Transverse colon (tissue), 4 donors: ENCODE measurements around the gene CTSO. TPM values are rescaled to one million over a fixed set of nuclear protein-coding genes. Genes with fewer than 3 reads are reported as not detected.

Source experiments
- DNase-seq: peaks from one replicate; pipeline ENCODE4 v3.0.0-alpha.2; 2019
- H3K27ac ChIP-seq, 4 donors: fragments of 200-600 bp; sonication (generic); 2 replicates each; pipeline ENCODE4 v1.5.1; 2016 to 2018; ENCODE audit warnings: inconsistent platforms in 4 of 4
- H3K27me3 ChIP-seq: fragments of 200-600 bp; sonication (generic); 2 replicates; pipeline ENCODE4 v1.5.1; 2017; ENCODE audit warnings: inconsistent platforms
- H3K36me3 ChIP-seq, 4 donors: fragments of 200-600 bp; sonication (generic); 2 replicates each; pipeline ENCODE4 v1.5.1; 2017 to 2019; ENCODE audit warnings: inconsistent platforms in 4 of 4
- H3K4me1 ChIP-seq, 4 donors: fragments of 200-600 bp; sonication (generic); 2 replicates each; pipeline ENCODE4 v1.5.1; 2017 to 2020; ENCODE audit warnings: inconsistent platforms in 4 of 4
- H3K4me3 ChIP-seq, 4 donors: fragments of 200-600 bp; sonication (generic); 1 replicate in 1 of 4; 2 replicates in 3 of 4; pipeline versions ENCODE4 v1.5.1 to v1.6.1; 2017 to 2019; ENCODE audit warnings: inconsistent platforms in 4 of 4
- H3K9me3 ChIP-seq, 2 donors: fragments of 200-600 bp; sonication (generic); 2 replicates each; pipeline ENCODE4 v1.5.1; 2017 to 2019; ENCODE audit warnings: inconsistent platforms in 2 of 2
- CTCF ChIP-seq, 5 experiments: fragments of 200-600 bp in 3 of 5; fragments of 450-650 bp in 2 of 5; sonication (generic) in 3 of 5; IDR thresholded peaks; 1 replicate in 2 of 5; 2 replicates in 3 of 5; pipeline ENCODE4 v1.5.1; 2016 to 2017; ENCODE audit warnings: antibody characterized with exemption in 5 of 5, inconsistent platforms in 3 of 5, mild to moderate bottlenecking in 2 of 5, moderate library complexity in 1 of 5
- EP300 ChIP-seq: sonication (generic); formaldehyde crosslinking; IDR thresholded peaks from one replicate; pipeline ENCODE4 v1.6.1; 2017; ENCODE audit warnings: antibody characterized with exemption, low read depth
- POLR2A ChIP-seq: fragments of 450-650 bp; IDR thresholded peaks from one replicate; pipeline ENCODE4 v1.6.1; 2016; ENCODE audit warnings: antibody characterized with exemption, mild to moderate bottlenecking, moderate library complexity
- POLR2AphosphoS5 ChIP-seq, 3 donors: sonication (generic); formaldehyde crosslinking; IDR thresholded peaks; one replicate each; pipeline ENCODE4 v1.6.1; 2016; ENCODE audit warnings: antibody characterized with exemption in 3 of 3
- whole genome bisulfite sequencing, 2 donors: methylation state at CpG; one replicate each; pipeline ENCODE4 v1.1.5; 2018; ENCODE audit warnings: low coverage in 1 of 2; 5-methylcytosine and 5-hydroxymethylcytosine counted together
- in situ Hi-C, 4 donors: fragments of 200-750 bp; cut with MboI; loops; one replicate each; pipeline versions ENCODE4 v1.15.0 to v1.15.1; 2017; ENCODE audit warnings: low sequenced_read_pairs in 3 of 4, low pct_ligation_motif_present in 1 of 4, low pct_unique_long_range_greater_than_20kb in 1 of 4
- intact Hi-C: fragments of 100-400 bp; cut with DNase I; formaldehyde crosslinking; loops from one replicate; pipeline ENCODE4 v1.15.1; 2023; ENCODE audit warnings: low total_unique reads
- total RNA-seq, 4 donors: library from RNA; depleted of rRNA; stranded (reverse); fragments of >200 nt; gene quantifications; one replicate each; pipeline ENCODE4 v1.1.0, GENCODE V29; 2016

Gene CTSO
- total RNA-seq, 4 donors from 2014 or later, result 8.2 to 18.7 (median 12.5) TPM; not detected in 1

DNA sequence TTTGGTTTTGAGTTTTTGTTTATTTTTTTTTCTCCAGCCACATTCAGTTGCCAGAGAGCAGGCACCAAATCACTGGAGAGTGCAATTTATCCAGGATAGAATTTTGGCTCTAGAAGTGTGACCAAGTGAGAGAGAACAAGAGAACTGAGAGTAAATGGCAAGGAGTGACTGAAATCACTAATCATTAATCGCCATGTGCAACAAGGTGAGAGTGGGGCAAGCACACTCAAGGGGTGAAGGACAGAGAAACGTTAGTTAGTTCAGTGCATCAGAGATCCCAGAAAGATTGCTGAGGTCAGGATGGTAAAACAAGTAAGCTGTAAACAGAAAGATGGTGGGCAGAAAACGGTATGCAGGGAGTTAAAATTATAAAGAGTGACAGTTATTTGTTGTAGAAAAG is 69.8 kb downstream of the CTSO start:
- in situ Hi-C loops, result no loop called here
- H3K27ac ChIP-seq, result no peak overlapping the region
- TF ChIP-seq CTCF (IDR thresholded peaks at IDR 0.05) (no peak), POLR2A (no peak), POLR2AphosphoS5 (IDR thresholded peaks at IDR 0.05) (no peak), EP300 (no peak)
- H3K4me1 ChIP-seq, result no peaks in the 10 kb centered on the region
- 73 to 82% methylated on average over 3 of the region's 3 CpGs for WGBS, 2 donors
- no peaks in the 10 kb centered on the region for H3K9me3 ChIP-seq
- H3K27me3 ChIP-seq, result no peaks in the 10 kb centered on the region
- intact Hi-C loops, result no loop called here
- no peak overlapping the region for H3K4me3 ChIP-seq
- H3K36me3 ChIP-seq, result no peaks in the 10 kb centered on the region
- no peak for DNase-seq

- 31 to 53% methylated on average over 1 of the region's 1 CpG for WGBS, 2 donors
- intact Hi-C loops, result no loop called here
- DNase-seq, result no peak
- no peak for TF ChIP-seq POLR2A
- TF ChIP-seq POLR2AphosphoS5 (IDR thresholded peaks at IDR 0.05), result no peak
- no peak for TF ChIP-seq EP300
- no peaks in the 10 kb centered on the region for H3K27me3 ChIP-seq
- H3K27ac ChIP-seq, result no peak overlapping the region
- H3K4me1 ChIP-seq, result no peaks in the 10 kb centered on the region
- in situ Hi-C loops, result no loop called here
- H3K9me3 ChIP-seq, result no peaks in the 10 kb centered on the region
- H3K4me3 ChIP-seq, result no peak overlapping the region
- H3K36me3 ChIP-seq, result no peaks in the 10 kb centered on the region
These were observed 72.1 kb downstream of the CTSO start for GRCh38 chr4:155881555-155881954.

GRCh38 chr4:155879767-155880166 is 73.9 kb downstream of the CTSO start:
- Histone ChIP-seq H3K4me1 (no peaks in the 10 kb centered on the region), H3K36me3 (no peaks in the 10 kb centered on the region), H3K9me3 (no peaks in the 10 kb centered on the region), H3K4me3 (no peak overlapping the region), H3K27me3 (no peaks in the 10 kb centered on the region), H3K27ac (no peak overlapping the region)
- TF ChIP-seq POLR2A, result no peak
- TF ChIP-seq POLR2AphosphoS5 (IDR thresholded peaks at IDR 0.05), result no peak
- TF ChIP-seq EP300, result no peak
- TF ChIP-seq CTCF (IDR thresholded peaks at IDR 0.05), result no peak
- no peak for DNase-seq
- in situ Hi-C loops (no loop called here), intact Hi-C loops (no loop called here)

DNA sequence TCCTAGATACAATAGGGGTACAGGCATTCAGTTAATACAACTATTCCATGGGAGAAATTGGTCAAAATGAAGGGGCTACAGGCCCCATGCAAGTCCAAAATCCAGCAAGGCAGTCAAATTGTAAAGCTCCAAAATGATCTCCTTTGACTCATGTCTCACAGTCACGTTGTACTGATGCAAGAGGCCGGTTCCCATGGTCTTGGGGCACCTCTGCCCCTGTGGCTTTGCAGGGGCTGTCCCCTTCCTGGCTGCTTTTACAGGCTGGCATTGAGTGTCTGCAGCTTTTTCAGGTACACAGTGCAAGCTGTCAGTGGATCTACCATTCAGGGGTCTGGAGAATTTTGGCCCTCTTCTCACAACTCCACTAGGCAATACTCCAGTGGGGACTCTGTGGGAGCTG is 75.1 kb downstream of the CTSO start:
- no peaks in the 10 kb centered on the region for H3K36me3 ChIP-seq
- in situ Hi-C loops, result no loop called here
- DNase-seq, result no peak
- no peaks in the 10 kb centered on the region for H3K9me3 ChIP-seq
- H3K4me3 ChIP-seq, result no peak overlapping the region
- TF ChIP-seq POLR2A (no peak), POLR2AphosphoS5 (IDR thresholded peaks at IDR 0.05) (no peak), CTCF (IDR thresholded peaks at IDR 0.05) (no peak), EP300 (no peak)
- H3K27ac ChIP-seq, result no peak overlapping the region
- 27% methylated on average over 2 of the region's 2 CpGs; no CpG with 5 or more reads in 1 of the 2 donors for whole genome bisulfite sequencing, 2 donors
- no peaks in the 10 kb centered on the region for H3K4me1 ChIP-seq
- intact Hi-C loops, result no loop called here
- no peaks in the 10 kb centered on the region for H3K27me3 ChIP-seq

- in situ Hi-C loops (no loop called here), intact Hi-C loops (no loop called here)
- no peaks in the 10 kb centered on the region for H3K36me3 ChIP-seq
- H3K4me3 ChIP-seq, result no peak overlapping the region
- H3K9me3 ChIP-seq, result no peaks in the 10 kb centered on the region
- DNase-seq, result no peak
- no peaks in the 10 kb centered on the region for H3K4me1 ChIP-seq
- no peaks in the 10 kb centered on the region for H3K27me3 ChIP-seq
- 87 to 88% methylated on average over 2 to 4 of the region's 4 CpGs for WGBS, 2 donors
- TF ChIP-seq POLR2A, result no peak
- TF ChIP-seq EP300, result no peak
- no peak for TF ChIP-seq POLR2AphosphoS5 (IDR thresholded peaks at IDR 0.05)
- no peak overlapping the region for H3K27ac ChIP-seq
These were observed 75.7 kb downstream of the CTSO start for GRCh38 chr4:155877971-155878370.
